NB4 (cell line): ENCODE results near the gene RPL13A.

ENCODE experiments used
- CTCF ChIP-seq: IDR thresholded peaks from one replicate; pipeline ENCODE4 v1.5.1; 2012; ENCODE audit warnings: low read depth, low read length
- MAX ChIP-seq: IDR thresholded peaks from 2 replicates; pipeline ENCODE4 v1.6.1; 2011; ENCODE audit warnings: low read depth, low read length
- MYC ChIP-seq: IDR thresholded peaks from 2 replicates; pipeline ENCODE4 v1.6.1; 2011; ENCODE audit warnings: low read depth, low read length
- POLR2A ChIP-seq: IDR thresholded peaks from 2 replicates; pipeline ENCODE4 v1.6.1; 2011; ENCODE audit warnings: mild to moderate bottlenecking; ENCODE audit not compliant: insufficient read length; ENCODE audit errors: extremely low read depth

- TF ChIP-seq POLR2A (no peak), CTCF (no peak), MAX (no peak), MYC (no peak)
Measured at GRCh38 chr19:49536921-49537462, 49.6 kb downstream of the RPL13A start.
